ENCODE measurements around the gene TEX29.

DNA sequence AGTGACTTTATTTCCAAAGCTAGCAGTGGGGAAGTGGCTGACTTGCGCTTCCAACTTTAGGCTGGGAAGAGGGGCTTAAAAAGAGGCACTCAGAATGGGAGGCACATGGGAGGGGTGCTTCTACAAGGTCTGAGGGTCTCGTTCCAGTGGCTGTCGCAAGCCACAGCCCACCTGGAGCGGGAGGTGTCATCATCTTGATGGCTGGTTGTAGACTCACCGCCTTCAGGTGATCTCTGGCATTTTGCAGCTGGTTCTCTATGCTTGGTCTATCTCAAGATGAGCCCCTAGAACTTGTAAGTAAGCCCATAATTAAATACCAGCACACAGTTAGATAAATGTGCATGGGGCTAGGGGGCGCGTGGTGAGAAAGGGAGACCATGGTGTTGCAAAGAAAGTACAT lies 9.2 kb downstream of the TEX29 start:
- TF ChIP-seq, protein P1, sequence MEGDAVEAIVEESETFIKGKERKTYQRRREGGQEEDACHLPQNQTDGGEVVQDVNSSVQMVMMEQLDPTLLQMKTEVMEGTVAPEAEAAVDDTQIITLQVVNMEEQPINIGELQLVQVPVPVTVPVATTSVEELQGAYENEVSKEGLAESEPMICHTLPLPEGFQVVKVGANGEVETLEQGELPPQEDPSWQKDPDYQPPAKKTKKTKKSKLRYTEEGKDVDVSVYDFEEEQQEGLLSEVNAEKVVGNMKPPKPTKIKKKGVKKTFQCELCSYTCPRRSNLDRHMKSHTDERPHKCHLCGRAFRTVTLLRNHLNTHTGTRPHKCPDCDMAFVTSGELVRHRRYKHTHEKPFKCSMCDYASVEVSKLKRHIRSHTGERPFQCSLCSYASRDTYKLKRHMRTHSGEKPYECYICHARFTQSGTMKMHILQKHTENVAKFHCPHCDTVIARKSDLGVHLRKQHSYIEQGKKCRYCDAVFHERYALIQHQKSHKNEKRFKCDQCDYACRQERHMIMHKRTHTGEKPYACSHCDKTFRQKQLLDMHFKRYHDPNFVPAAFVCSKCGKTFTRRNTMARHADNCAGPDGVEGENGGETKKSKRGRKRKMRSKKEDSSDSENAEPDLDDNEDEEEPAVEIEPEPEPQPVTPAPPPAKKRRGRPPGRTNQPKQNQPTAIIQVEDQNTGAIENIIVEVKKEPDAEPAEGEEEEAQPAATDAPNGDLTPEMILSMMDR (IDR thresholded peaks at IDR 0.05): no peak
- TF ChIP-seq ZBTB21 (CRISPR knock-in tag; IDR thresholded peaks at IDR 0.05; ENCODE audit: borderline replicate concordance): no peak
- no peak for TF ChIP-seq ZNF138 (CRISPR knock-in tag; conservative IDR thresholded peaks at IDR 0.05)
- no peak for TF ChIP-seq NFYB (CRISPR knock-in tag; conservative IDR thresholded peaks at IDR 0.05; ENCODE audit: low read depth)
- no peak for TF ChIP-seq CREM (CRISPR knock-in tag; IDR thresholded peaks at IDR 0.05)
- TF ChIP-seq TP53 (CRISPR knock-in tag; IDR thresholded peaks at IDR 0.05): no peak
- no peak for TF ChIP-seq IRF2 (CRISPR knock-in tag; IDR thresholded peaks at IDR 0.05; ENCODE audit: borderline replicate concordance, low read depth)
